ENCODE data around the gene CEACAM1. TPM values are rescaled to one million over a fixed set of nuclear protein-coding genes. Genes with fewer than 3 reads are reported as not detected.
"Not testable (repeated sequence)": the region's sequence is repeated elsewhere in the genome, so short reads cannot be mapped to it uniquely, and the experiment has no call there.

The CEACAM1 gene
- total RNA-seq, 1 donor from 2014 or later, result not detected

DNA sequence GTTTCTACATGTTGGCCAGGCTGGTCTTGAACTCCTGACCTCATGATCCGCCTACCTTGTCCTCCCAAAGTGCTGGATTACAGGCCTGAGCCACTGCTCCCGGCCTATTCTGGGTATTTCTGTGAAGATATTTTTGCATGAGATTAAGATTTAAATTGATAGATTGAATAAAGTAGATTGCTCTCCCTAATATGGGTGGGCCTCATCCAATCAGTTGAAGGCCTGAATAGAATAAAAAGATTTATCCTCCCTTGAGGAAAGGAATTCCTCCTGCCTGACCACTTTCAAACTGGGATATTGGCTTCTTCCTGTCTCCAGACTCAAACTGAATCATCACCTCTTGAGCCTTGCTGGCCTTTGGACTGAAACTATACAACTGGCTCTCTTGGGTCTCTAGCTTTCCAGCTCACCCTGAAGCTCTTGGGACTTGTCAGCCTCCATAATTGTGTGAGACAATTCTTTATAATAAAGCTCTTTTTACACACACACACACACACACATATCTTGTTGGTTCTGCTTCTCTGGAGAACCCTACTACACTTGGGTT lies 49.4 kb downstream of the CEACAM1 start:
- DNase-seq (ENCODE audit: low spot score in 2 of 2), result no peak
- FAIRE-seq, result no peak

DNA sequence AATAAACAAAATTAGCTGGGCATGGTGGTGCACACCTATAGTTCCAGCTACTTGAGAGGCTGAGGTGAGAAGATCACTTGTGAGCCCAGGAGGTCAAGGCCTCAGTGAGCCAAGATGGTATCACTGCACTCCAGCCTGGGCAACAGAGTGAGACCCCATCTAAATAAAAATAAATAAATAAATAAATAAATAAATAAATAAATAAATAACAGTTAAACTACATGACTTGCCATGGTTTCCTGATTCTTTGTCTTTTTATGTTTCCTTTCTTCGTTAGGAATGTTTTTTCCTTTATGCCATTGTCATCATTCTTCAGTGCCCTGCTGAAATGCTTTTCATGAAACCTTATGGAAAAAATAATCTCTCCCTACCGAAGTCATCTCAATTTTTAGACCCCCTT lies 50.3 kb downstream of the CEACAM1 start:
- FAIRE-seq, result no peak
- DNase-seq (ENCODE audit: low spot score in 2 of 2), result no peak

DNA sequence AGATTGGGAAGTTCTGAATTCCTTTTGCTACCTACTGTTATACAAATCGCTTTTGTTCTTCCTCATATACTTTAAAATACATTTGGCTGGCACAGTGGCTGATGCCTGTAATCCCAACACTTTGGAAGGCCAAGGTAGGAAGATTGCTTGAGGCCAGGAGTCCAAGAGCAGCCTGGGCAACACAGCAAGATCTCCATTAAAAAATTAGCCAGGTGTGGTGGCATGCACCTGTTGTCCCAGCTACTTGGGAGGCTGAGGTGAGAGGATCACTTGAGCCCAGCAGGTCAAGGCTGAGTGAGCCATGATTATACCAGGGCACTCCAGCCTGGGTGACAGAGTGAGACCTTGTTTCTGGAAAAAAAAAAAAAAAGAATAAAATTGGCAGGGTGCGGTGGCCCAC lies 51.2 kb downstream of the CEACAM1 start:
- DNase-seq (ENCODE audit: low spot score in 2 of 2) (no peak), FAIRE-seq (no peak)

DNA sequence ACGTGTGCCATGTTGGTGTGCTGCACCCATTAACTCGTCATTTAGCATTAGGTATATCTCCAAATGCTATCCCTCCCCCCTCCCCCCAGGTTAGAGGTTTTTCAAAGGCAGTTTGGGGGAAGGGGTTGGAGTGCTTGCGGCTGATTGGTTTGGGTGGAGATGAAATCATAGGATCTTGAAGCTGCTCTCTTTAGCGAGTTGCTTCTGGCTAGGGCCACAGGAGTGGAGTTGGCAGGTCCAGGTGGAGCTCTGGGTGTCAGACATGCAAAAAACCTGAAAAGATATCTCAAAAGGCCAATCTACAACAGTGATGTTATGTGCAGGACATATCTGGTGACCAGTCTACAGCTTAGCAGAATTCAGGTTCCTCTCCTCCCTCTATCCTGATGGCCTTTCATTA lies 52.9 kb downstream of the CEACAM1 start:
- no peak for DNase-seq (ENCODE audit: low spot score in 2 of 2)
- no peak for FAIRE-seq

DNA sequence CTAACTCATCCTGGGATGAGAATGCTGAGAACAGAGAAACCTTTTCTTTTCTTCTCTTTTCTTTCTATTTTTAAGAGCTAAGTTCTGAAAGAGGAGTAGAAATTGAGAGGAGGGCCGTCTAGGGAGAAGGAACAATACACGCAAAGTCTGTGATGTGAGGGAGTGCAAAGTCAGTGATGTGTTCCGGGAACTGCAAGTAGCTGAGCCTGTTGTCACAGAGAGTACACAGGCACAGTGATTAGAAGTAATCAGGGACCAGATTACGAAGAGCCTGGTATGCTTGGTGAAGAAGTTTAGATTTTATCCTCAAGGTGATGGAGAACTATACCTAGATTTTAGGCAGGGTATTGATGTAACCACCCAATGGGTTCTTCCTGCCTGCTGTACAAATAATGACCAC lies 53.5 kb downstream of the CEACAM1 start:
- FAIRE-seq (no peak), DNase-seq (ENCODE audit: low spot score in 2 of 2) (no peak)

DNA sequence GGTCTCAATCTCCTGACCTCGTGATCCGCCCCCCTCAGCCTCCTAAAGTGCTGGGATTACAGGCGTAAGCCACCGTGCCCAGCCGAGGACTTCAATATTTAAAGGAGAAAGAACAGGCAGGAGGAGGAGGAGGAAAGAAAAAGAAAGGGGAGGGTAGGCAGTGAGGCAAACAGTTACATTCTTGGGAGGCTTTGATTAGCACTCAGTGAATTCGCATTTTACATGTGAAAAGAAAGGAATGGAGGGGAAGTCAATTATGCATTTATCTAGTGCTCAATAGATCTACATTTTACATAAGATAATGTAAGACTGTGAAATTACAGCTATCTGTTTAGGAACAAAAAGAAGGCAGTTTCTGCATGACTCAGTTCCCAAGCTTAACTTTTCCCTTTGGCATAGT lies 54.6 kb downstream of the CEACAM1 start:
- FAIRE-seq (no peak), DNase-seq (ENCODE audit: low spot score in 2 of 2) (no peak)

DNA sequence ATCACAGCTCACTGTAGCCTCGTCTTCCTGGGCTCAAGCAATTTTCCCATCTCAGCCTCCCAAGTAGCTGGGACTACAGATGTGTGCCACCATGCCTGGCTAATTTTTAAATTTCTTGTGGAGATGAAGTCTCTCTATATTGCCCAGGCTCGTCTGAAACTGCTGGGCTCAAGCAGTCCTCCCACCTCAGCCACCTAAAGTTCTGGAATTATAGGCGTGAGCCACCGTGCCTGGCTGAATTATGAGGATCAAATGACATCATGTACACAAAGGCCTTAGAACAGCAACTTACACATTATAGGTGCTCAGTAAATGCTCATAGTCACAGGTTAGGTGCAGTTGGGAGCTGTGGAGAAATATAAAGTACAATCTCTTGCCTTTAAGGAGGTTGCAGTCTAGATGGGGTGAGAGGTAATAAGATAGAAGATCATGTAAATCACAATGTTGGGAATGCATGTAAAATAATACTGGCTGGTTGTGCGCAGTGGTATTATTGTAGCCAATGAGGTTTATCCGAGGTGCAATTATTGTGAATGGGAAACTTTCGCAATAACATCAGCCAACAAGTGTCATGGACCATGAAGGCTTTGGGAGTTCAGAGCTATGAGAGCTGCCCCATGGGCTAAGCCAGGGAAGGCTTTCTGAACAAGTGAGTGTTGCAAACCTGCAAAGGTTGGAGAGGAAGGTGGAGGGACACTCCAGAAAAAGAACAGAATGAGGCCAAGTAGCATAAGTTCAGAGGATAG lies 55.7 kb downstream of the CEACAM1 start:
- no peak for FAIRE-seq
- DNase-seq (ENCODE audit: low spot score in 2 of 2), result no peak

DNA sequence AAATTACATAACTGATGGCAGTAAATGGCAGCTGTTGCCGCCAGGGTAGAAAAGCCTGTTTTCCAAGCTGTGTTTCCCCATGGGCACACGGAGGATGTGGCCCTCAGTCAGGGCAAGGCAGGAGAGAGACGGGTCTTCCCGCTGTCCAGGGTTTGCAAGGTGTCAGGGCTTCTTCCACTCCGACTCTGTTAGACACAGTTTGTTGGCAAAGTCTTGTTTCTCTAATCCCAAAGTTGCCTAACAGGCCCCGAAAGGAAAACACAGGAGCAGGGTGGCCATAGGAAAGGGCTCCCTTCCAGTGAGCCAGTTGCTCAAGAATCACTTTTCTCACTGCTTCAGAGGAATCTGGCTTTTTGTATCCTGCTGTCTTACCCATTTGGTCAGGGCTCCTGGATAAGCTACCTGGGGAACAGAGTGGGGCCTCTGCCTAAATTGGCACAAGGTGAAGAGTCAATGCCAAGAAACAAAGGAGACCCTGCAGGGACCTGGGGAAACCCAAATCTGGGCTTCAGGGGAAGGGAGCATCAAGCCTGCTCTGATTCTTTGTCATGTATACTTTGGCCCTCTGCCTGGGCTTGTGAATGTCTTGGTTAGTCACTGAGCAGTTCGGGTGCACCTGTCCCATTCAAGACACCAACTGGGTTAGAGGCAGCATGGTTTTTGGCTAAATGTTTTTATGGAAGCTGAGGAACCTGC lies 56.6 kb downstream of the CEACAM1 start:
- FAIRE-seq (no peak), DNase-seq (ENCODE audit: low spot score in 2 of 2) (no peak)

DNA sequence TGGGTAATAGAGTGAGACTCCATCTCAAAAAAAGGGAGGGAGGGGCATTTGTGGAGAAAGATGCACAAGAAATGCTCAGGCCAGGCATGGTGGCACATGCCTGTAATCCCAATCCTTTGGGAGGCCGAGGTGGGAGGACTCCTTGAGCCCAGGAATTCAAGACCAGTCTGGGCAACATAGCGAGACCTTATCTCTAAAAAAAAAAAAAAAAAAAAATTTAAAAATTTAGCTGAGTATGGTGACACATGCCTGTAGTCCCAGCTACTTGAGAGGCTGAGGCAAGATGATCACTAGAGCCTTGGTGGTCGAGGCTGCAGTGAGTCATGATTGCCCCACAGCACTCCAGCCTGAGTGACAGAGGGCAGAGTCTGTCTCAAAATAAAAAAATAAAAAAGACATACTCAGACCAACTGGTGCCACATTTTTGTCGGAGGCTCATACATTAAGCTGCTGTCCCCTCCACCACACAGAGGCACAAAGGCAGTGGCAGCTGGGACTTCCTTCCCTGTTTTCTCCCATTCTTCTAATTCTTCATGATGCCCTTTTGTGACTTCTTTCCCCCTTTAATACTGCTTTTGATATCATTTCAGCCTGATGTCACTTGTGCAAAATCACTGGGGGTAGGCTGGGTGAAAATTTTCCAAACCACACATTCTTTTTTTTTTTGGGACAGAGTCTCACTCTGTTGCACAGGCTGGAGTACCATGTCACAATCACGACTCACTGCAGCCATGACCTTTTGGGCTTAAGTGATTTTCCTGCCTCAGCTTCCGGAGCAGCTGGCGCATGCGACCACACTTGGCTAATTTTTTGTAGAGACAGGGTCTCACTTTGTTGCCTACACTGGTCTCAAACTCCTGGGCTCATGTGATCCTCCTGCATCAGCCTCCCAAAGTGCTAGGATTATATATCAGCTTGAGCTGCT lies 58.7 kb downstream of the CEACAM1 start:
- FAIRE-seq (no peak), DNase-seq (ENCODE audit: low spot score in 2 of 2) (no peak)

DNA sequence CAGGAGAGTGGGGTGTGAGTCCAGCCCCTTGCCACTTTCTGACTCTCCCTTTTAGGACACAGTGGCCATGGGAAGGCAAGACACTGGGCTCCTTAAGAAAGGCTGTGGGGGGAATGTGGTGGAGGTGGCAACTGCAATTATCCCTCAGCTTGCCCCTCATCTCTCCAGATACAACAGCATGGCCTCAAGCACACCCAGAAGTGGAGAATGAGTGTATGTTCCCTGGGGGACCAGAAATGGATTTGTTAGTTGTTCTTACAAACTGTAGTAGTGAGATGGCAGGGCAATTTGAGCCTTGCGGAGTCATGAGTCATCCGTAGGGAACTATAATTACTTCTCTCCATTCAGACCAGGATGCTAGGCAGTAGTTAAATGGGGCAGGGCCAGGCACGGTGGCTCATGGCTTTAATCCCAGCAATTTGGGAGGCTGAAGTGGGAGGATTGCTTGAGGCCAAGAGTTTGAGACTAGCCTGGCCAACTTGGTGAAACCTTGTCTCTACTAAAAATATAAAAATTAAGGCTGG lies 59.9 kb downstream of the CEACAM1 start:
- FAIRE-seq, result no peak

DNA sequence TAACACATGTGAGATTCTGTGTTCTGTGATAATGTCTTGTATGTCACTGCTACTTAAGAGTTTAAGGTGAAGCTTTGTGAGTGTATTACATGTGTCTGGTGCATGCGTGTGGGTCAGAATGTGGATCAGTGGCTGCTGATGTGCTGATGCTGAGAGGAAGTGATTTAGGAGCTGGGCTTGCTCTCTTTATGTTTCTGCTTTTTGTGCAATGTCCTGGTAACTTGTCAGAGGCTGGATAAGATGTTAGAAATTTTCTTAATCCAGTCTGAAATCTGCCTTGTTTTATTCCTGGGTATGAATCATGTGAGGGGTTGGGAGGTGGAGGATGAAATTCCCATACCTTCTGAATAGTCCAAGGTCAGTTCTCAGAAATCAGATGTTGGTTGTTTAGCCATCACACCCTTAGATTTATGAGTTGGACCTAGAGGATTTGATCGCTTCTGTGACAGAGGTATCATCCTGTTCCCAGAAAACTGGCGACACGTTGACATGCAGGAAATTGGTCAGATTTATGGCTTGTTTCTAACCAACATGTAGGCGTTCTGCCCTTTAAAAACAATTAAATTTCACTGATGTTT lies 61.0 kb downstream of the CEACAM1 start:
- DNase-seq (ENCODE audit: low spot score in 2 of 2), result no peak
- no peak for FAIRE-seq

More for the DNA sequence above, 59.9 kb downstream of the CEACAM1 start:
- no peak for DNase-seq (ENCODE audit: low spot score in 2 of 2)

DNA sequence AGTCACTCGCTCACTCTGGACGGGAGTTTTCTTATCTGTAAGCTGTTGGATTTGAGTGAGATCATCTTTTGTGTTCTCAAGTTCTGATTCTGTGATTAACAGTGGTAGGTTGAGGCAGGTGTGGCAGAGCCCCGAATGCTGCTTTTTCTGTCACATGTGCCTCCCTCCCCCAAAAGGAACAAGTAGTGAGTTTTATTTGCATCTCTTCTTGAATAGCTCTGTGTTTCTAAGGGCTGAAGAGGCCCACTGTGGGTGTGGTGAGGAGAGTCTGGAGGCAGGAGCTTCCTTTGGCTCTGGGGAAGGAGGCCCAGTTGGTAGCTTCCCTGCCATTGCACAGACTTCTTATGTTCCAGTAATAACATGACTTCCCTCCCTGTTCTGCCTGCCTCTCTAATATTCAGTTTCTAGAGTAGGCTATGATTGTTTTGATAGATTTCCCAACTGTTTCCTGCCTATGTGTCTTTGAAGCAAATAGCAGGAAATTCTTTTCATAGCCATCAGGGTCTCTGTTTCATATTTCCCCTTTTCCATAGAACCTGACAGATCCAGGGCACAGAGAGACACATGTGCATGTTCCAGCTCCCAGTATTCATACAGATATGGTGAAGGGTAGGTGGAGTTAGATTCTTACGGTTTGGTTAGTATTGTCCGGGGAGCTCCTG lies 61.6 kb downstream of the CEACAM1 start:
- FAIRE-seq (no peak), DNase-seq (ENCODE audit: low spot score in 2 of 2) (no peak)

DNA sequence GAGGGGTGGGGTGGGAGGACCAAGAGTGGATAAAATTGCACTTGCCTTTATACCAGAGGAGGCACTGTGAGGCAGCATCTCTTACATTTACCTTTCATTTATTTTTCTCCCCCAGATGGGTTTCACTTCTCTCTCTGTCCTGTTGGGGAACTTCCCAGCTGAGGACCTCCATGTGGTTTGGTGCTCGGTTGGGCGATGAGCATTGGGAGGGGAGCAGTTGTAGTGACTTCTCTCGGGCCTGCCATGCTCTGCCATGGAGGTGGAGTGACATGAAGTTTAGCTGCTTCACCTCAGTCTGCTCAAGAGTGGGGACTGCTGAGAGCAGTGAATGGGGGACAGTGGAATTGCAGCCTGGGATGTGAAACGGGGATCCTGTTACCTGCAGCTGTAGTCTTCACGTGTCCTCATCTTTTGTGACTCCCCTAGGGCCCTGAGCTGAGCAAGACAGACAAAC lies 62.4 kb downstream of the CEACAM1 start:
- FAIRE-seq (no peak), DNase-seq (ENCODE audit: low spot score in 2 of 2) (no peak)

DNA sequence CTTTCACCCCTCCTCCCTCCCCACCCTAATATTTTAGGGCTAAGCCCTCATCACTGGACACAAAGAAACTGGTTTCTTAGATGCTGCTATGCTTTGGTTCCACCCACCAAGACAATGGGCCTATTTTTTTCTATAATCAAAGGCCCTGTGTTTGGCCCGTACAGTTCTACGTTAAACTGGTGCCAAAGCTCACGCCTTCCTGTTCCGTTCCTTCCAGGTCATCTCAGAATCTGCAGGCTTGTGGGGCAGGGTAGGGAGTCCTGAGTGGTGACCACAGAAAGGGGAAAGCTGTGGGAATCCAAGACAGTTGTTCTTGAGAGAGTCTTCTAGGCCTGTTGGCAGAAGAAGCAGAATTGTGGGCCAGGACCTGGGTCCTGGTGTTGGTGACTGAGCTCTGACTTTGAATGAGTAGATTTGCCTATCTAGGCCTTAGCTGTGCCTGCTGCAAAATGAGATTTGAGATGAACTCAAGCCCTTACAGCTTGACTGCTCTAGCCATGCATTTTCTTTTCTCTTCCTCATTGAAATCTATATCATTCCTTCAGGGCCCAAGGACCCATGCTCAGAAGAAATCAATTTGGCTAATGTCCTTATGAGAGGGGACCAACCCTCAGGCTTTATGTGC lies 66.5 kb downstream of the CEACAM1 start:
- DNase-seq (ENCODE audit: low spot score in 2 of 2) (no peak), FAIRE-seq (peak; percentile 42)

DNA sequence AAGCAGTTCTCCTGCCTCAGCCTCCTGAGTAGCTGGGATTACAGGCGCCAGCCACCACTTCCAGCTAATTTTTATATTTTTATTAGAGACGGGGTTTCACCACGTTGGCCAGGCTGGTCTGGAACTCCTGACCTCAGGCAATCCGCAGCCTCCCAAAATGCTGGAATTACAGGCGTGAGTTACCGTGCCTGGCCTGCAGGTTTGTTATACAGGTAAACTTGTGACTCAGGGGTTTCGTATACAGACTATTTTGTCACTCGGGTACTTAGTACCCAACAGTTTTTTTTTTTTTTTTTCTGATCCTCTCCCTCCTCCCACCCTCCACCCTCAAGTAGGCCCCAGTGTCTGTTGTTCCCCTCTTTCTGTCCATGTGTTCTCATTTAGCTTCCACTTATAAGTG lies 67.0 kb downstream of the CEACAM1 start:
- FAIRE-seq; DNase-seq (ENCODE audit: low spot score in 2 of 2): not testable (repeated sequence)

DNA sequence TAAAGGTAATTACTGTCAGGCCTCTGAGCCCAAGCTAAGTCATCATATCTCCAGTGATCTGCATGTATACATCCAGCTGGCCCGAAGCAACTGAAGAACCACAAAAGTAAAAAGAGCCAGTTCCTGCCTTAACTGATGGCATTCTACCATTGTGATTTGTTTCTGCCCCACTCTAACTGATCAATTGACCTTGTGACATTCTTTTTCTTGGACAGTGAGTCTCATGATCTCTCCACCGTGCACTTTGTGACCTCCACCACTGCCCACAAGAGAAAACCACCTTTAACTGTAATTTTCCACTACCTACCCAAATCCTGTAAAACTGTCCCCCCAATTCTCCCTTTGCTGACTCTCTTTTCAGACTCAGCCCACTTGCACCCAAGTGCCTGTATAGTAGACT lies 68.4 kb downstream of the CEACAM1 start:
- no peak for FAIRE-seq

More for the DNA sequence above, 68.4 kb downstream of the CEACAM1 start:
- DNase-seq (ENCODE audit: low spot score in 2 of 2), result no peak

Measured in frontal cortex (tissue), 4 donors.